WTC11 (cell line): ENCODE data around the gene TLE7. TPM values are rescaled to one million over a fixed set of nuclear protein-coding genes. Genes with fewer than 3 reads are reported as not detected.

Experiments
- ATAC-seq: fragments of 200-7000 bp; cut with Tn5 transposase; 2 replicates; pipeline ENCODE4 v1.10.0; 2021; ENCODE audit warnings: mild to moderate bottlenecking, moderate library complexity
- CTCF ChIA-PET: fragments of 300-600 bp; sonication (Branson Sonifier 250); formaldehyde crosslinking; loops from one replicate; lab custom pipeline; 2021; ENCODE audit warnings: antibody characterized with exemption; lab: Charles Lee
- POLR2A ChIA-PET: fragments of 350-600 bp; sonication (Branson Sonifier 250); formaldehyde crosslinking; loops from one replicate; lab custom pipeline; 2021; ENCODE audit warnings: antibody characterized with exemption; lab: Charles Lee
- DNase-seq: peaks from one replicate; pipeline ENCODE4 v3.0.0; 2021; ENCODE audit warnings: low spot score
- H3K27ac Mint-ChIP-seq: 2 replicates; pipeline ENCODE4 v1.8.0; 2021; ENCODE audit warnings: mixed read lengths
- H3K27me3 Mint-ChIP-seq: 2 replicates; pipeline ENCODE4 v1.8.0; 2021; ENCODE audit warnings: low read depth, mild to moderate bottlenecking, moderate library complexity, mixed read lengths
- H3K36me3 Mint-ChIP-seq: 2 replicates; pipeline ENCODE4 v1.8.0; 2021; ENCODE audit warnings: mixed read lengths
- H3K4me1 Mint-ChIP-seq: 2 replicates; pipeline ENCODE4 v1.8.0; 2022; ENCODE audit warnings: mixed read lengths
- H3K4me3 Mint-ChIP-seq: 2 replicates; pipeline ENCODE4 v1.8.0; 2021; ENCODE audit warnings: mild to moderate bottlenecking, moderate library complexity, mixed read lengths
- H3K9me3 Mint-ChIP-seq: 2 replicates; pipeline ENCODE4 v1.8.0; 2021; ENCODE audit warnings: mixed read lengths
- CREB1 ChIP-seq: sonication (generic); formaldehyde crosslinking; IDR thresholded peaks from 2 replicates; pipeline ENCODE4 v1.8.0; 2023; ENCODE audit warnings: mild to moderate bottlenecking, missing genetic modification reagents
- ETV6 ChIP-seq: sonication (generic); formaldehyde crosslinking; IDR thresholded peaks from 2 replicates; pipeline ENCODE4 v1.8.1; 2022; ENCODE audit warnings: mild to moderate bottlenecking, missing genetic modification reagents
- FOXJ3 ChIP-seq: sonication (generic); formaldehyde crosslinking; IDR thresholded peaks from 2 replicates; pipeline ENCODE4 v1.9.0; 2021; ENCODE audit warnings: missing genetic modification reagents, mild to moderate bottlenecking, borderline replicate concordance
- HMGXB4 ChIP-seq: sonication (generic); formaldehyde crosslinking; IDR thresholded peaks from 2 replicates; pipeline ENCODE4 v1.8.1; 2023; ENCODE audit warnings: mild to moderate bottlenecking, moderate library complexity, missing genetic modification reagents
- IRF1 ChIP-seq: sonication (generic); formaldehyde crosslinking; IDR thresholded peaks from 2 replicates; pipeline ENCODE4 v1.8.0; 2023; ENCODE audit warnings: missing genetic modification reagents
- MYBL2 ChIP-seq: sonication (generic); formaldehyde crosslinking; IDR thresholded peaks from 2 replicates; pipeline ENCODE4 v1.8.1; 2023; ENCODE audit warnings: mild to moderate bottlenecking, moderate library complexity, missing genetic modification reagents
- NFE2L1 ChIP-seq: sonication (generic); formaldehyde crosslinking; IDR thresholded peaks from 2 replicates; pipeline ENCODE4 v1.8.1; 2023; ENCODE audit warnings: missing genetic modification reagents
- NR2C2 ChIP-seq: sonication (generic); formaldehyde crosslinking; IDR thresholded peaks from 2 replicates; pipeline ENCODE4 v1.8.0; 2022; ENCODE audit warnings: mild to moderate bottlenecking, missing genetic modification reagents
- TEAD1 ChIP-seq: sonication (generic); formaldehyde crosslinking; IDR thresholded peaks from 2 replicates; pipeline ENCODE4 v1.8.0; 2022; ENCODE audit warnings: mild to moderate bottlenecking, missing genetic modification reagents
- USF1 ChIP-seq: sonication (generic); formaldehyde crosslinking; IDR thresholded peaks from 2 replicates; pipeline ENCODE4 v1.8.0; 2022; ENCODE audit warnings: mild to moderate bottlenecking, missing genetic modification reagents
- ZNF121 ChIP-seq: sonication (generic); formaldehyde crosslinking; IDR thresholded peaks from 2 replicates; pipeline ENCODE4 v1.8.0; 2023; ENCODE audit warnings: missing genetic modification reagents
- ZNF232 ChIP-seq: sonication (generic); formaldehyde crosslinking; IDR thresholded peaks from 2 replicates; pipeline ENCODE4 v1.8.0; 2022; ENCODE audit warnings: mild to moderate bottlenecking, missing genetic modification reagents
- ZNF423 ChIP-seq: fragments of 250-450 bp; sonication (Bioruptor Pico); IDR thresholded peaks from 2 replicates; pipeline ENCODE4 v2.1.2; 2022; ENCODE audit warnings: mild to moderate bottlenecking, moderate library complexity
- ZSCAN18 ChIP-seq: fragments of 250-450 bp; sonication (Bioruptor Pico); IDR thresholded peaks from 2 replicates; pipeline ENCODE4 v2.1.2; 2022; ENCODE audit warnings: mild to moderate bottlenecking, moderate library complexity
- total RNA-seq: library from RNA; stranded (reverse); gene quantifications from 3 replicates; pipeline ENCODE4 v1.2.3, GENCODE V29; 2021
- TF ChIP-seq, protein P1 (sequence below): sonication (generic); formaldehyde crosslinking; IDR thresholded peaks from 2 replicates; pipeline ENCODE4 v1.8.0; 2022; ENCODE audit warnings: mild to moderate bottlenecking, missing genetic modification reagents
- TF ChIP-seq, protein P2 (sequence below): sonication (generic); formaldehyde crosslinking; IDR thresholded peaks from 2 replicates; pipeline ENCODE4 v1.8.1; 2022; ENCODE audit warnings: low read depth, mild to moderate bottlenecking, moderate library complexity, missing genetic modification reagents, borderline replicate concordance
- TF ChIP-seq, protein P3 (sequence below): sonication (generic); formaldehyde crosslinking; IDR thresholded peaks from 2 replicates; pipeline ENCODE4 v1.8.1; 2022; ENCODE audit warnings: low read depth, missing genetic modification reagents, borderline replicate concordance
- TF ChIP-seq, protein P4 (sequence below): sonication (generic); formaldehyde crosslinking; IDR thresholded peaks from 2 replicates; pipeline ENCODE4 v1.8.0; 2022; ENCODE audit warnings: mild to moderate bottlenecking, missing genetic modification reagents

Gene TLE7
- total RNA-seq, 1 experiment from 2014 or later = 0.55 TPM

GRCh38 chr16:71448274-71448866 is 6.5 kb upstream of the TLE7 start:
- DNase-seq (no peak), ATAC-seq (no peak)
- ChIA-PET POLR2A (no interaction called here), CTCF (no interaction called here)
- peaks cover 10% of the 10 kb centered on the region for H3K27me3 Mint-ChIP-seq
- H3K4me1 Mint-ChIP-seq = no peaks in the 10 kb centered on the region
- H3K4me3 Mint-ChIP-seq = no peak overlapping the region
- peaks cover 64% of the 10 kb centered on the region for H3K36me3 Mint-ChIP-seq
- H3K9me3 Mint-ChIP-seq = peaks cover 87% of the 10 kb centered on the region
- TF ChIP-seq MYBL2 (CRISPR knock-in tag) = no peak
- no peak for TF ChIP-seq ZSCAN18 (CRISPR knock-in tag)
- TF ChIP-seq ZNF423 (CRISPR knock-in tag) = no peak
- TF ChIP-seq TEAD1 (CRISPR knock-in tag) = no peak
- TF ChIP-seq, protein P1, sequence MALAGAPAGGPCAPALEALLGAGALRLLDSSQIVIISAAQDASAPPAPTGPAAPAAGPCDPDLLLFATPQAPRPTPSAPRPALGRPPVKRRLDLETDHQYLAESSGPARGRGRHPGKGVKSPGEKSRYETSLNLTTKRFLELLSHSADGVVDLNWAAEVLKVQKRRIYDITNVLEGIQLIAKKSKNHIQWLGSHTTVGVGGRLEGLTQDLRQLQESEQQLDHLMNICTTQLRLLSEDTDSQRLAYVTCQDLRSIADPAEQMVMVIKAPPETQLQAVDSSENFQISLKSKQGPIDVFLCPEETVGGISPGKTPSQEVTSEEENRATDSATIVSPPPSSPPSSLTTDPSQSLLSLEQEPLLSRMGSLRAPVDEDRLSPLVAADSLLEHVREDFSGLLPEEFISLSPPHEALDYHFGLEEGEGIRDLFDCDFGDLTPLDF (CRISPR knock-in tag) = no peak
- TF ChIP-seq NR2C2 (CRISPR knock-in tag) = no peak
- TF ChIP-seq FOXJ3 (CRISPR knock-in tag) = no peak
- TF ChIP-seq, protein P2, sequence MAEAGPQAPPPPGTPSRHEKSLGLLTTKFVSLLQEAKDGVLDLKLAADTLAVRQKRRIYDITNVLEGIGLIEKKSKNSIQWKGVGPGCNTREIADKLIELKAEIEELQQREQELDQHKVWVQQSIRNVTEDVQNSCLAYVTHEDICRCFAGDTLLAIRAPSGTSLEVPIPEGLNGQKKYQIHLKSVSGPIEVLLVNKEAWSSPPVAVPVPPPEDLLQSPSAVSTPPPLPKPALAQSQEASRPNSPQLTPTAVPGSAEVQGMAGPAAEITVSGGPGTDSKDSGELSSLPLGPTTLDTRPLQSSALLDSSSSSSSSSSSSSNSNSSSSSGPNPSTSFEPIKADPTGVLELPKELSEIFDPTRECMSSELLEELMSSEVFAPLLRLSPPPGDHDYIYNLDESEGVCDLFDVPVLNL = no peak
- TF ChIP-seq USF1 (CRISPR knock-in tag) = no peak
- TF ChIP-seq ZNF232 = no peak
- TF ChIP-seq, protein P3, sequence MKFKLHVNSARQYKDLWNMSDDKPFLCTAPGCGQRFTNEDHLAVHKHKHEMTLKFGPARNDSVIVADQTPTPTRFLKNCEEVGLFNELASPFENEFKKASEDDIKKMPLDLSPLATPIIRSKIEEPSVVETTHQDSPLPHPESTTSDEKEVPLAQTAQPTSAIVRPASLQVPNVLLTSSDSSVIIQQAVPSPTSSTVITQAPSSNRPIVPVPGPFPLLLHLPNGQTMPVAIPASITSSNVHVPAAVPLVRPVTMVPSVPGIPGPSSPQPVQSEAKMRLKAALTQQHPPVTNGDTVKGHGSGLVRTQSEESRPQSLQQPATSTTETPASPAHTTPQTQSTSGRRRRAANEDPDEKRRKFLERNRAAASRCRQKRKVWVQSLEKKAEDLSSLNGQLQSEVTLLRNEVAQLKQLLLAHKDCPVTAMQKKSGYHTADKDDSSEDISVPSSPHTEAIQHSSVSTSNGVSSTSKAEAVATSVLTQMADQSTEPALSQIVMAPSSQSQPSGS (CRISPR knock-in tag) = no peak
- no peak for TF ChIP-seq ETV6 (CRISPR knock-in tag)
- no peak for TF ChIP-seq IRF1 (CRISPR knock-in tag)
- TF ChIP-seq NFE2L1 (CRISPR knock-in tag) = no peak
- TF ChIP-seq CREB1 (CRISPR knock-in tag) = no peak
- no peak for TF ChIP-seq ZNF121 (CRISPR knock-in tag)
- TF ChIP-seq, protein P4, sequence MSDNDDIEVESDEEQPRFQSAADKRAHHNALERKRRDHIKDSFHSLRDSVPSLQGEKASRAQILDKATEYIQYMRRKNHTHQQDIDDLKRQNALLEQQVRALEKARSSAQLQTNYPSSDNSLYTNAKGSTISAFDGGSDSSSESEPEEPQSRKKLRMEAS (CRISPR knock-in tag) = no peak
- no peak for TF ChIP-seq HMGXB4
- no peak overlapping the region for H3K27ac Mint-ChIP-seq
